WTC11 (cell line): ENCODE results near the gene TMEM120B.

Experiments
- JUN ChIP-seq: sonication (generic); formaldehyde crosslinking; IDR thresholded peaks from 2 replicates; pipeline ENCODE4 v1.8.0; 2023; ENCODE audit warnings: mild to moderate bottlenecking, missing genetic modification reagents
- NFE2L1 ChIP-seq: sonication (generic); formaldehyde crosslinking; IDR thresholded peaks from 2 replicates; pipeline ENCODE4 v1.8.1; 2023; ENCODE audit warnings: missing genetic modification reagents
- ZNF317 ChIP-seq: sonication (generic); formaldehyde crosslinking; IDR thresholded peaks from 2 replicates; pipeline ENCODE4 v1.8.1; 2023; ENCODE audit warnings: low read depth, mild to moderate bottlenecking, moderate library complexity, missing genetic modification reagents, borderline replicate concordance
- TF ChIP-seq, protein P1 (sequence below): fragments of 200-600 bp; IDR thresholded peaks from 2 replicates; pipeline ENCODE4 v1.8.0; 2022; ENCODE audit warnings: antibody characterized with exemption
- TF ChIP-seq, protein P2 (sequence below): sonication (generic); formaldehyde crosslinking; IDR thresholded peaks from 2 replicates; pipeline ENCODE4 v1.8.1; 2023; ENCODE audit warnings: mild to moderate bottlenecking, missing genetic modification reagents, moderate library complexity

DNA sequence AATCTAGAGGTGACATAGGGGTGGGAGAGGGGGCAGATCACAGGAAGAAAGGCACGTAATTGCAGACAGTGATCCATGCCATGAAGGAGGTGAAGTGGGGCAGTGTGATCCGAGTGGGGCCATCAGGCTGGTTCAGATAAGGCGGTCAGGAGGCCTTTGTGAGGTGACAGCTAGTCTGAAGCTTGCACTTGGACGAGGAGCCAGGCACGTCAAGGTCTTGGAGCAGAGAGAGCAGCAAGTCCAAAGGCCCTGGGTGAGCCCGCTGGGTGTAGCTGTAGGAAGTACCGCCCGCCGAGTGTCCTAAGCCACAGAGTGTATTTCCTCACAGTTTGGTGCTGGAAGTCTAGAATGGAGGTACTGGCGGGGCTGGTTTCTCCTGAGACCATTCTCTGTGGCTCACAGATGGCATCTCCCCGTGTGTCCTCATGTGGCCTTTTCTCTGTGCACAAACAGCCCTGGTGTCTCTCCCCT is 57.3 kb downstream of the TMEM120B start:
- TF ChIP-seq, protein P1, sequence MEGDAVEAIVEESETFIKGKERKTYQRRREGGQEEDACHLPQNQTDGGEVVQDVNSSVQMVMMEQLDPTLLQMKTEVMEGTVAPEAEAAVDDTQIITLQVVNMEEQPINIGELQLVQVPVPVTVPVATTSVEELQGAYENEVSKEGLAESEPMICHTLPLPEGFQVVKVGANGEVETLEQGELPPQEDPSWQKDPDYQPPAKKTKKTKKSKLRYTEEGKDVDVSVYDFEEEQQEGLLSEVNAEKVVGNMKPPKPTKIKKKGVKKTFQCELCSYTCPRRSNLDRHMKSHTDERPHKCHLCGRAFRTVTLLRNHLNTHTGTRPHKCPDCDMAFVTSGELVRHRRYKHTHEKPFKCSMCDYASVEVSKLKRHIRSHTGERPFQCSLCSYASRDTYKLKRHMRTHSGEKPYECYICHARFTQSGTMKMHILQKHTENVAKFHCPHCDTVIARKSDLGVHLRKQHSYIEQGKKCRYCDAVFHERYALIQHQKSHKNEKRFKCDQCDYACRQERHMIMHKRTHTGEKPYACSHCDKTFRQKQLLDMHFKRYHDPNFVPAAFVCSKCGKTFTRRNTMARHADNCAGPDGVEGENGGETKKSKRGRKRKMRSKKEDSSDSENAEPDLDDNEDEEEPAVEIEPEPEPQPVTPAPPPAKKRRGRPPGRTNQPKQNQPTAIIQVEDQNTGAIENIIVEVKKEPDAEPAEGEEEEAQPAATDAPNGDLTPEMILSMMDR: no peak
- TF ChIP-seq JUN: no peak
- TF ChIP-seq, protein P2, sequence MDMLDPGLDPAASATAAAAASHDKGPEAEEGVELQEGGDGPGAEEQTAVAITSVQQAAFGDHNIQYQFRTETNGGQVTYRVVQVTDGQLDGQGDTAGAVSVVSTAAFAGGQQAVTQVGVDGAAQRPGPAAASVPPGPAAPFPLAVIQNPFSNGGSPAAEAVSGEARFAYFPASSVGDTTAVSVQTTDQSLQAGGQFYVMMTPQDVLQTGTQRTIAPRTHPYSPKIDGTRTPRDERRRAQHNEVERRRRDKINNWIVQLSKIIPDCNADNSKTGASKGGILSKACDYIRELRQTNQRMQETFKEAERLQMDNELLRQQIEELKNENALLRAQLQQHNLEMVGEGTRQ: no peak
- TF ChIP-seq ZNF317 (CRISPR knock-in tag): no peak
- no peak for TF ChIP-seq NFE2L1 (CRISPR knock-in tag)
